Activated naive CD4-positive, alpha-beta T cell treated with anti-CD3 and anti-CD28 coated beads, Interleukin-2, amount 50 U/mL, for 72 hours (primary cell): ENCODE results near the gene GMIP. TPM values are rescaled to one million over a fixed set of nuclear protein-coding genes. Genes with fewer than 3 reads are reported as not detected.

Source experiments
- ATAC-seq, 2 donors: fragments of 150-1000 bp; cut with Tn5 transposase; 2 replicates each; pipeline ENCODE4 v1.10.0; 2021; ENCODE audit warnings: mild to moderate bottlenecking in 2 of 2, moderate library complexity in 2 of 2
- DNase-seq, 2 donors: peaks; one replicate each; pipeline ENCODE4 v3.0.0; 2021 to 2022; ENCODE audit warnings: low spot score in 2 of 2
- H3K27ac Mint-ChIP-seq, 2 donors: one replicate each; pipeline ENCODE4 v1.8.0; 2022; ENCODE audit warnings: mild to moderate bottlenecking in 2 of 2, mixed read lengths in 2 of 2
- H3K36me3 Mint-ChIP-seq, 2 donors: one replicate each; pipeline ENCODE4 v1.8.0; 2022; ENCODE audit warnings: mixed read lengths in 2 of 2
- H3K9me3 Mint-ChIP-seq, 2 donors: one replicate each; pipeline ENCODE4 v1.8.0; 2022; ENCODE audit warnings: mixed read lengths in 2 of 2
- total RNA-seq, 2 donors: library from RNA; stranded (reverse); gene quantifications; one replicate each; pipeline ENCODE4 v1.2.3, GENCODE V29; 2022

GMIP gene
- total RNA-seq, 2 donors from 2014 or later: 69.7 to 106 TPM

DNA sequence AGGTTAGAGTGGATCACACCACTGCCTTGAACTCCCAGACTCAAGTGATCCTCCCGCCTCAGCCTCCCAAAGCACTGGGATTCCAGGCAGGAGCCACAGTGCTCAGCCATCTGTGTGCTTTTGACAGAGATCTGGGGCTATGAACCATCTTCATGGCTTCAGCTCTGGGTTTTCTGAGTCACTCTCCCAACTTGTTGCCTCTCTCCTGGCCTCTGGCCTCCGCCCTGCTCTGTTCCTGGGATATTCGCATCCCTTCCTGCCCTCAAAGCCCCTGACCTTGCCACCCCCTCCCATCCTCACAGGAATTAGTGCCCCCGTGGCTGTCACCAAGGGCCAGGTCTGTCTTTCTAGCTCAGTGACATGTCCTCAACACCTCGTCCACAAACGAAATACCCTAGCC is 5.7 kb upstream of the GMIP start:
- no peak for ATAC-seq
- peaks cover 7 to 22% of the 10 kb centered on the region in 2 donors for H3K36me3 Mint-ChIP-seq
- H3K27ac Mint-ChIP-seq: peak overlapping the region; percentile 9 to 86
- DNase-seq: no peak
- no peaks in the 10 kb centered on the region for H3K9me3 Mint-ChIP-seq

- Mint-ChIP-seq H3K9me3 (no peaks in the 10 kb centered on the region), H3K27ac (peak overlapping the region; percentile 58 to 72), H3K36me3 (peaks cover 10 to 18% of the 10 kb centered on the region in 2 donors)
- ATAC-seq (no peak), DNase-seq (no peak)
Measured at GRCh38 chr19:19647037-19647835, 3.8 kb upstream of the GMIP start.

GRCh38 chr19:19645233-19645870 is 1.9 kb upstream of the GMIP start:
- Mint-ChIP-seq H3K27ac (peak overlapping the region in 1 of 2 donors; percentile 91), H3K36me3 (peaks cover 15 to 22% of the 10 kb centered on the region in 2 donors), H3K9me3 (no peaks in the 10 kb centered on the region)
- no peak for ATAC-seq
- no peak for DNase-seq

- Mint-ChIP-seq H3K27ac (peak overlapping the region; percentile 91 to 97), H3K36me3 (peaks cover 15% of the 10 kb centered on the region in 2 donors), H3K9me3 (no peaks in the 10 kb centered on the region)
- ATAC-seq: no peak
- DNase-seq: no peak
Measured at GRCh38 chr19:19644054-19644388, 564 bp upstream of the GMIP start.

- ATAC-seq: peak; percentile 34 to 76
- Mint-ChIP-seq H3K27ac (peak overlapping the region; percentile 91 to 97), H3K9me3 (no peaks in the 10 kb centered on the region), H3K36me3 (peaks cover 15 to 20% of the 10 kb centered on the region in 2 donors)
- peak in 1 of 2 donors; percentile 31 for DNase-seq
Measured at GRCh38 chr19:19642506-19643157, 825 bp downstream of the GMIP start.

DNA sequence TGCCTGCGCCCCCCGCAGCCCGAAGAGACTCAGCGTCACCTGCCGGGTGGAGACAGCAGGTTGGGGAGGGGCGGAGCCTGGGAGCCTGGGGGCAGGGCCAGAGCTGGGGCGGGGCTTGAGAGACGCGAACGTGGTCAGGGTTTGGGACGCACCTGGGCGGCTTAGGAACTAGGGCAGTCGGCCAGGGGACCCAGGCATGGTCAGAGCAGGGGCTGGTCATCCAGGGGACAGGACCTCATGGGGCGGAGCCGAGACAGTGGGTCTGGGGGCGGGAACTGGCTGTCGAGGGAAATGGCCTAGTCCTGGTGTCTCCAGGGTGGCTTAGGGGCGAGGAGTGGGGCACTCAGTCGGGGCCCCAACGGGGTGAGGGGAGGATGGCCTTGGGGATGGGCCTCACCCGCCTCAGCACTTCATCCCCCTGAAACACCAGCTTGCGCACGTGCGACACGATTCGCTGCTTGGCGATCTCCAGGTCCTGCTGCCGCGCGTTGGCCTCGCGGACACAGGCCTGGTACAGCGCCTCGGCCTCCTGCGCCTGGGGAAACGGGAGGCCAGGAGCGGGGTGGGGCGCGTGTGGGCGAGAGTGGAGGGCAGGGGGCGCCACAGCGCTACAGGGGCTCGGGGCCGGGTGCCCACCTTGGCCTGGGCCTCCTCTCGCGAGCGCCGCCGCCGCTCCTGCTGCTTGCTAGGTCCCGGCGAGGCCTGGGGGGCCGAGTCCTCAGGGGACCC is 5.8 kb downstream of the GMIP start:
- DNase-seq (no peak), ATAC-seq (no peak)
- Mint-ChIP-seq H3K36me3 (peaks cover 18 to 37% of the 10 kb centered on the region in 2 donors), H3K9me3 (no peaks in the 10 kb centered on the region), H3K27ac (no peak overlapping the region)

GRCh38 chr19:19637186-19637522 is 6.3 kb downstream of the GMIP start:
- DNase-seq (no peak), ATAC-seq (no peak)
- peaks cover 13 to 34% of the 10 kb centered on the region in 2 donors for H3K36me3 Mint-ChIP-seq
- no peaks in the 10 kb centered on the region for H3K9me3 Mint-ChIP-seq
- no peak overlapping the region for H3K27ac Mint-ChIP-seq

DNA sequence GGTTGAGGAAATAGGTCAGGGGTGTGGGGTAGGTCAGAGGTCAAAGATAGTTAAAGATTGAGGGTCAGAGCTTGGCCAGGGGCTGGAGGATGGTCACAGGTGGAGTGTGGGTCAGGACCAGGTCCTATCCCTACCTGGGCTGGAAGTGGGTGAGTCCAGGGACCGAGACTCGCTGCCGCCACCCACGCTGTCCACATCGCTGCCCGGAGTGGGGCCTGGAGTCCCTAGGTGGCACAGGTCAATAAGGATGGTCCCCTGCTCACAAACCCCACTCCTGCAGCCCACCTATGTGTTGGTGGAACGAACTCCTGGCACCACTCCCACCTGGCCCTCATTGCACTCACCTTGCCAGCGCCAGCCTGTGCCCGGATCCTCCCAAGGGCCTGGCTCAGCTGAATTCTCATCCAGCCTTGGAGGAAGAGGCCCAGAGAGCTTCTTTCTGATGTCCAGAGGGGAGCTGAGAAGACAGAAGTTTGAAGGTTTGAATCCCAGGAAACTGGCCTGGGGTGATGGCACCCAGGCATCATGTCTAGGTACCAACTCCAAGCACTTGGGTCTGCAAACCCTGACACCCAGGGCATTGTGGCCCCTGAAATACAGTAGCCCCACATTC is 6.8 kb downstream of the GMIP start:
- no peak overlapping the region for H3K27ac Mint-ChIP-seq
- H3K36me3 Mint-ChIP-seq: peaks cover 9 to 29% of the 10 kb centered on the region in 2 donors
- ATAC-seq: no peak
- no peaks in the 10 kb centered on the region for H3K9me3 Mint-ChIP-seq
- DNase-seq: no peak

DNA sequence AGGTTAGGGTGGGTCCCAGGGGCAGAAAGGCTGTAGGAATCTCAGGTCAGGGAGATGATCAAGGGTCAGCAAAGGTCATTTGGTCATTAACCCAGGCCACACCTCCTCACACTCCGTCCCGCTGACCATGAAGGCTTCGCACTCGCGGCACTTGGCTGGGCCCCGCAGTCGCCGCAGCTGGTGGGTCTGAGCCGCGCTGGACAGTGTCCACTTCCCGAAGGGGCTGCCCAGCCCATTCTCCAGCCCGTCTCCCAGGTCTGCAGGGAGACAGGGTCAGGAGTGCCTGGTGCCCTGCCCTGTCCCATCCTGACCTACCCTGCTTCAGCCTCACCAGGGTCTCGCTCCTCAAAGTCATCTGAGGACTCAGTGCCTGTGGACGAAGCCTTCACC is 8.1 kb downstream of the GMIP start:
- Mint-ChIP-seq H3K27ac (peak overlapping the region; percentile 58 to 92), H3K36me3 (peaks cover 9 to 29% of the 10 kb centered on the region in 2 donors), H3K9me3 (no peaks in the 10 kb centered on the region)
- no peak for DNase-seq
- ATAC-seq: no peak

- Mint-ChIP-seq H3K36me3 (peaks cover 9 to 29% of the 10 kb centered on the region in 2 donors), H3K27ac (peak overlapping the region; percentile 32 to 92), H3K9me3 (no peaks in the 10 kb centered on the region)
- DNase-seq (no peak), ATAC-seq (no peak)
Measured at GRCh38 chr19:19634516-19635312, 8.7 kb downstream of the GMIP start.

DNA sequence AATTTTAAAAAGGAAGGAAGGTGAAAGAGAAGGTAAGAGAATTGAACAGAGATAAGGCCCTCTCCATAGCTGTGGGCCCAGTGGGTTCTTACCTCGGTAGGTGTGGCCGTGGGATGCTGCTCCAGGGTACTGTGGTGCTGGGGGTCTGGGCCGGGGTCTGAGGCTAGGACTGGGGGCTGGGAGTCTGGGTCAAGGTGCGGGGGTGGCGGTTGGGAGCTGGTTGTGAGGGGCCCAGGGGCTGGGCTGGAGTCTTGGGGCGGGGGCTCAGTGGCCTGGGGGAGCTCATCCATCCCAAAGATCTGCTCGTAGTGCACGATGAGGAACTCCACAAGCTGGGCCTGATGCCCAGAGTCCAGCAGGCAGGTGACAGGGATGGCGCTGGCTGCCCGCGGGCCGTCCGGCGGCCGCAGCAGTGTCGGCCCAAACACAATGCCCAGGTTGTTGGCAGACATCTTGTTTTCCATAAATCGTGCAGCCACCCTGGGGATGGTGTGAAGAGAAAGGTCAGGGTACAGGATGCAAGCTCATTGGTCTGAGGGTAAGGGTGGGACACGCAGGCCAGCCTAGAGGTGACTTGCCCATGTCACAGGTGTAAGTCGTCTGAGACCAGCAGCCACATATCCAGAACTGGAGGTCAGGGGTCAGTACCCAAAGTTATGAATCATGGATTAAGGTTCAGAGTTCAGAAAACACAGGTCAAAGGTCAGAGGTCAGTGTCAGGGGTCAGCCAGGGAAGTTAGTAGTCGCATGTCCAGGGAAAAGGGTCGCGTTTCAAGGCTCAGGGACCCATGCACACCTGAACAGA is 9.5 kb downstream of the GMIP start:
- peaks cover 9 to 29% of the 10 kb centered on the region in 2 donors for H3K36me3 Mint-ChIP-seq
- ATAC-seq: no peak
- H3K9me3 Mint-ChIP-seq: no peaks in the 10 kb centered on the region
- H3K27ac Mint-ChIP-seq: peak overlapping the region; percentile 24 to 32
- no peak for DNase-seq

- H3K27ac Mint-ChIP-seq: peak overlapping the region in 1 of 2 donors; percentile 32
- ATAC-seq: no peak
- H3K9me3 Mint-ChIP-seq: no peaks in the 10 kb centered on the region
- DNase-seq: no peak
- H3K36me3 Mint-ChIP-seq: peaks cover 9 to 25% of the 10 kb centered on the region in 2 donors
Measured at GRCh38 chr19:19632661-19633060, 10.8 kb downstream of the GMIP start.

DNA sequence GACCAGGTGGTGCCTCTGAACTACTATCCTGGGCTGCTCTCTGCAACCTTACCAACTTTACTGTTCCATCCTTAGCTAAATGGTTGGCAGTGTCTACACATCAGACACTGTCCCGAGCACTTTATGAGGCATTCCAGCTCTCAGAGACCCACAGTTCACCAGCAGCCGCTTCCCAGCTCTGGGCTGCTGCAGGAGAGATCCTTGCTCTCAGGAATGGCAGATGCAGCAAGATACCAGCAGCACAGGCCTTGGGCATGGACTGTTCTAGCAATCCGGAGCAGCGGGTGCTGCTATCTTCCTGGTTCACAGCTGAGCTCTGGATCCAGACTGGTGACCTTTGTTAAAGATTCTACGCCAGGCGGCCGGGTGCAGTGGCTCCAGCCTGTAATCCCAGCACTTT is 12.1 kb downstream of the GMIP start:
- ATAC-seq (no peak), DNase-seq (no peak)
- H3K36me3 Mint-ChIP-seq: peaks cover 22 to 35% of the 10 kb centered on the region in 2 donors
- H3K9me3 Mint-ChIP-seq: no peaks in the 10 kb centered on the region
- H3K27ac Mint-ChIP-seq: peak overlapping the region in 1 of 2 donors; percentile 44

DNA sequence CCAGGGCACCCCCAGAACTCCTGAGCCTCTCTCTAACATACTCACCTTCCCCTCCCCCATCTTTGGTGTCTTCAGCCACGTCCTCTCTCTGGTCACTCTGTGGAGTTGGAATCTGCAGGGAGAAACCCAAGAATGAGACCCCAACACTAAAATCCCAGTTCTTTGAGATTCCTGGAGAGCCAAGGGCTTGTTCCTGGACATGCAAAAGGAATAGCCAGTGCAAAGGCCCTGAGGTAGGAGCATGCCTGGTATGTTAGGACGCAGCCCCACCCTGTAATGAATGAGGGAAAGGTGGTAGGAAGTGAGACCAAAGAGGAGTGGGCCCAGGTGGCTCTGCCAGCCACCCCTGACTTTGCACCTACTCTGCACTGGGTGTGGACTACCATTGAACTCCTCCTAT is 13.0 kb downstream of the GMIP start:
- no peaks in the 10 kb centered on the region for H3K9me3 Mint-ChIP-seq
- no peak for DNase-seq
- H3K27ac Mint-ChIP-seq: peak overlapping the region in 1 of 2 donors; percentile 44
- peaks cover 26 to 36% of the 10 kb centered on the region in 2 donors for H3K36me3 Mint-ChIP-seq
- ATAC-seq: no peak

- H3K36me3 Mint-ChIP-seq: peaks cover 26 to 34% of the 10 kb centered on the region in 2 donors
- no peak overlapping the region for H3K27ac Mint-ChIP-seq
- H3K9me3 Mint-ChIP-seq: no peaks in the 10 kb centered on the region
- no peak for ATAC-seq
- no peak for DNase-seq
Measured at GRCh38 chr19:19630062-19630414, 13.4 kb downstream of the GMIP start.
